ENCODE measurements around the gene CCT6A. TPM values are rescaled to one million over a fixed set of nuclear protein-coding genes. Genes with fewer than 3 reads are reported as not detected.

Gene CCT6A
- total and polyA plus RNA-seq, 10 donors = 71.5 to 139 (median 91.6) TPM

DNA sequence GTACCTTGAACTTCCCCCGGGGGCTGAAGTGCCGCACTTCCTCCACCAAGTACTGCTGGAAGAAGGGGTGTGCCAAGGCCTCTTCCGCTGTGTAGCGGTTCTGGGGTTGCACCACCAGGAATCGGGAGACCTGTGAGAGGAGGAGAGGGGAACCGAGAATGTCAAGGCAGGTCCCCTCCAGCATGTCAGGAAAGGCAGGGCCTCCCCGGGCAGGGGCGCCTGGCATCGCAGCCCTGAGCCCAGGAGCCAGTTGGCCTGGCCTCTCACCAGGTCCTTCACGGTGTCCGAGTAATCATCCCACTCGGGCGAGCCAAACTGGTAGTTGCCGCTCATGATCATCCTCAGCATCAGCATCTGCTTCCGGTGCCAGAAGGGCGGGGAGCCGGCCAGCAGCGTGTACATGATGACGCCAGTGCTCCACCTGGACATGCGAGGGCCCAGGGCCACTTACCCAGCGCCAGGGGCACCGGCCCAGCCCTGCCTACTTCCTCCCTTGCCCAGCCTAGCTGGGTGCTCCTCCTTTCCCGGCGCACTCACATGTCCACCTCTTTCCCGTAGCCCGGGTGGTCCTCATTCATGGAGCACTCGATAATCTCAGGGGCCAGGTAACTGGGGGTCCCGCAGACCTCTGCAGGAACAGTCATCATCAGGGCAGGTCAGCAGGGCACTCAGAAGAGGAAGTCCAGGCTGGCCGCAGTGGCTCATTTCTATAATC is 30.2 kb downstream of the CCT6A start:
- H3K4me1 ChIP-seq = peaks cover 0 to 35% (median 5%) of the 10 kb centered on the region in 6 donors
- peak in 1 of 3 donors; percentile 62 for TF ChIP-seq POLR2AphosphoS5 (IDR thresholded peaks at IDR 0.05)
- TF ChIP-seq POLR2A (IDR thresholded peaks at IDR 0.05) = no peak
- TF ChIP-seq CTCF (IDR thresholded peaks at IDR 0.05 in 8 of 11, conservative IDR thresholded peaks at IDR 0.05 in 3 of 11) = no peak
- intact Hi-C loops (cut with DNase I; ENCODE audit: low total_unique reads) = no loop called here
- 72 to 89% (median 83%) methylated on average over 21 to 29 of the region's 29 CpGs for WGBS, 5 donors
- H3K27ac ChIP-seq = no peak overlapping the region
- peak; percentile 68 for DNase-seq
- H3K36me3 ChIP-seq = peaks cover 0 to 84% (median 29%) of the 10 kb centered on the region in 6 donors
- no peak overlapping the region for H3K4me3 ChIP-seq
- H3K27me3 ChIP-seq (replicated peaks in 1 of 7) = no peaks in the 10 kb centered on the region
- H3K9me3 ChIP-seq = no peaks in the 10 kb centered on the region

GRCh38 chr7:56083150-56083785 is 31.7 kb downstream of the CCT6A start:
- no peaks in the 10 kb centered on the region for H3K9me3 ChIP-seq
- peaks cover 0 to 35% (median 5%) of the 10 kb centered on the region in 6 donors for H3K4me1 ChIP-seq
- no peak overlapping the region for H3K4me3 ChIP-seq
- no peaks in the 10 kb centered on the region for H3K27me3 ChIP-seq (replicated peaks in 1 of 7)
- WGBS, 5 donors = 68 to 75% (median 73%) methylated on average over 12 to 13 of the region's 13 CpGs
- peak; percentile 72 for DNase-seq
- TF ChIP-seq CTCF (IDR thresholded peaks at IDR 0.05 in 8 of 11, conservative IDR thresholded peaks at IDR 0.05 in 3 of 11) = no peak
- peak; percentile 22 to 48 (median 32) for TF ChIP-seq POLR2AphosphoS5 (IDR thresholded peaks at IDR 0.05)
- TF ChIP-seq POLR2A (IDR thresholded peaks at IDR 0.05) = no peak
- H3K36me3 ChIP-seq = peaks cover 0 to 84% (median 26%) of the 10 kb centered on the region in 6 donors
- intact Hi-C loops (cut with DNase I; ENCODE audit: low total_unique reads) = no loop called here
- H3K27ac ChIP-seq = no peak overlapping the region

DNA sequence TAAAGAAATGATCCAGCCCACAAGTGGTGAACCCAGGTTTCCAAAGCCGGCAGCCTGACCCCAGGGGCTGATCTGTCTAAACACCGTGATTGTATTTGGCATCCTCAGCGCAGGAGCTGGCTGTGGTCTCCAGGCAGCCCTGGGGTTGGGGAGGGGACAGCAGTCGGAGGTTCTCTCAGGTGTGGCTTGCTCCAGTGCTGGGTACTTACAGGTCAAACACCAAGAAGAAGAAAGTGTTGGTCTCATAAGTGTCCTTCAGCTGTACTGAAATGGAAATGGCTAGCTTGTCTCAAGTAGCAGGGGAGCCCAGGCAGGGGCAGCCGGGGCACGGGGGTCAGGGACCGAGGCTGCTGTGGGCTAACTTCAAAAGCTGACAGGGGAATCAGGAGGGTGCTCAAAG is 35.2 kb downstream of the CCT6A start:
- TF ChIP-seq POLR2AphosphoS5 (IDR thresholded peaks at IDR 0.05) (no peak), CTCF (IDR thresholded peaks at IDR 0.05 in 8 of 11, conservative IDR thresholded peaks at IDR 0.05 in 3 of 11) (no peak), POLR2A (IDR thresholded peaks at IDR 0.05) (no peak)
- intact Hi-C loops (cut with DNase I; ENCODE audit: low total_unique reads) = no loop called here
- no peak overlapping the region for H3K4me3 ChIP-seq
- H3K27ac ChIP-seq = no peak overlapping the region
- no peaks in the 10 kb centered on the region for H3K9me3 ChIP-seq
- peaks cover 0 to 17% (median 5%) of the 10 kb centered on the region in 6 donors for H3K4me1 ChIP-seq
- H3K36me3 ChIP-seq = peaks cover 0 to 65% (median 6%) of the 10 kb centered on the region in 6 donors
- 94 to 98% (median 96%) methylated on average over 7 of the region's 7 CpGs for WGBS, 5 donors
- no peaks in the 10 kb centered on the region for H3K27me3 ChIP-seq (replicated peaks in 1 of 7)
- peak; percentile 60 for DNase-seq

- no peak overlapping the region for H3K4me3 ChIP-seq
- TF ChIP-seq POLR2AphosphoS5 (IDR thresholded peaks at IDR 0.05) (peak in 1 of 3 donors; percentile 41), CTCF (IDR thresholded peaks at IDR 0.05 in 8 of 11, conservative IDR thresholded peaks at IDR 0.05 in 3 of 11) (no peak)
Observed at GRCh38 chr7:56087445-56087844, 35.9 kb downstream of the CCT6A start.

More at GRCh38 chr7:56087445-56087844, 35.9 kb downstream of the CCT6A start:
- Histone ChIP-seq H3K27ac (no peak overlapping the region), H3K27me3 (replicated peaks in 1 of 7) (no peaks in the 10 kb centered on the region), H3K9me3 (no peaks in the 10 kb centered on the region), H3K4me1 (peaks cover 0 to 15% (median 7%) of the 10 kb centered on the region in 6 donors), H3K36me3 (peaks cover 0 to 58% (median 5%) of the 10 kb centered on the region in 6 donors)
- peak; percentile 63 for DNase-seq
- 88 to 95% (median 93%) methylated on average over 13 to 16 of the region's 16 CpGs for WGBS, 5 donors
- intact Hi-C loops (cut with DNase I; ENCODE audit: low total_unique reads) = no loop called here
